Cerebellar nuclear complex (tissue), 1 donor: Measurements from ENCODE around the gene OSBPL1A.
"Not testable (repeated sequence)": the region's sequence is repeated elsewhere in the genome, so short reads cannot be mapped to it uniquely, and the experiment has no call there.

Experiments
- DNase-seq, 2 experiments: peaks; one replicate each; lab custom pipeline; 2025; lab: John Stamatoyannopoulos, UW

OSBPL1A gene

DNA sequence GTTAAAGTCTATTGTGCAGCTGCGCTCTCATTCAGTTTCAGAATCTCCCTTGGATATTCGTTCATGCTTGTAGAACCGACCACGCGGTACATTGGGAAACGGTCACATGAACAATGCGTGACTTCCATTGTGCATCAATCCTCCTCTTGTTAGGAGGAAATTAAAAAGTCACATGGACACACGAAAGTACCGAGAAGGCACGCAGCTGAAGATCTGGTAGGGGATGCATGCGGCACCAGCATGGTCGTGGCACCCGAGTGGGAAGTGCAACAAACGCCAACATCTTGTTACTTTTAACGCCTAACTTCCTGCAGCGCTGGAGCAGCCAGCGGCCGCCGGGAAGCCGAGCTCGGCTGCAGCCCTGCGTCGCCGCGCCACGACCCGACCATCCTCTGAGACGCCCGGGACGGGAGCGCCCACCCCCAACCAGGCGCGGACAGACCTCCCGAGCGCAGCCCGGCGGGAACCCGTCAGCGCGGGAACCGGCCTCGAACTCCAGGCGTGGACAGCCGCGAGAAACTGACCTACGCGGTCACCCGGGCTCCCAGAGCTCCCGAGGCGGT, 412 bp downstream of the OSBPL1A start:
- DNase-seq, result no peak

DNA sequence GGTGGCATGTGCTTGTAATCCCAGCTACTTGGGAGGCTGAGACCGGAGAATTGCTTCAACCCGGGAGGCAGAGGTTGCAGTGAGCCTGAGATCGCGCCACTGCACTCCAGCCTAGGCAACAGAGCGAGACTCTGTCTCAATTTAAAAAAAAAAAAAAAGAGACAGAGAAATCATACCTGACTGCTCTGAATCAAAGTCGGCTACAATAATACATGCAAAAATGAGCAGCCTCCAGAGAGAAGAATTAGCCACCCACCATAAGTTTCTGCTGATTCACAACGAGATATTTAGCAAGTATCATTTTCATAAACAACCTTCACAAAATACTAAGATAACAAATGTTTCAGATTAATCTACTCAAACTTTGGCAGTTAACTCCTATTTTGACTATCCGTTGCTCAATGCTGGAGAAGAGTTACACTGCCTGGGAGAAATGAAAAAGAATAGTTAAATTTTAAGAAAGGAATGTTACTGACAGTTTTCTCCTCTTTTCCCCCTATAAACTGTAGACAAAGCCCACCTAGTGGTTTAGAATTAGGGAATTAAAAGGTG, 1.5 kb downstream of the OSBPL1A start:
- no peak for DNase-seq

DNA sequence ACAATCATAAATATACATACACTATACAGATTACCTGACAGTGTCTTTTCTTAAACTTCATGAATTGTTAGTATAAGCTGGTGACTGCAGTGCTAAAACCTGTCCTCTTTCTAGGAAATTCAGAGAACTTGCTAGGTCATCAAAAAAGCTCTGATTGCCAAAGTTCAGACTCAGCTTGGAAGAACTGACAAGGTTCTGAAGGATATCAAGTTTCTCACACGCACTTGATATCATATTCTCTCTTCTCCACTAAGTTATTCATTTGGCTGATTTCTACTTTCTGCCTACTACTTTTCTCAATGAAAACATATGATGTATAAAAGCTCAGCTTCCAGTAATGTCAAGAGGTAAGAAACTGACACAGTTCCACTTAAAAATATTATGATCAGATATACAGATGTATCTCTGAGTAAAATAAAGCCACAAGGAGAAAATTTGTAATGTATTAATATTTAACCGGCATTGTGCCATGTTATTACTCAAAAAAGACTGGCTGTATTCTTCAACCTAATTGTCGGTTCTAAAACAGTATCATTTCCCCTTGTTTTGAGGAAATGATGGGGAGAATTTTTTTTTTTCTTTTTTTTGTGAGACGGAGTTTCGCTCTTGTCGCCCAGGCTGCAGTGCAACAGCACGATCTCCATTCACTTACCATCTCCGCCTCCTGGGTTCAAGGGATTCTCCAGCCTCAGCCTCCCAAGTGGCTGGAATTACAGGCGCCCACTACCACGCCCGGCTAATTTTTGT, 2.4 kb downstream of the OSBPL1A start:
- DNase-seq, result no peak

DNA sequence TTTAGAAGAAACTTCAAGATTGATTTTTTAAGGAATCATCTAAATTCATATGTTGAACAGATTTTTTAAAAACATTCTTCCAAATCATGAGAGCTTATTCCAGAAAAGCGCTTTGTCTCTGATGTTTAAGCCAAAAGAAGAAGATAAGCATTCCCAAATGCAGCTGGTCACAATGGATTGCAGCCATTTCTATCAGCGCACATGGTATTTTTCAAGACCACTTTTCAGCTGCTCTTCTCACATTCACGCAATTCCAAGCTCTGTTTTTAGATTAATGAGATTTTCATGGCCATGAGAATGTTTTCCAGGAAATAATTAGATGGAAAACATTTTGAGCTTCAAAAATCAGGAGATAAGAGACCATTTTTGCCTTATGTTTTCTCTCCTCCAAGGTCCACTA, 8.7 kb downstream of the OSBPL1A start:
- DNase-seq, result no peak

DNA sequence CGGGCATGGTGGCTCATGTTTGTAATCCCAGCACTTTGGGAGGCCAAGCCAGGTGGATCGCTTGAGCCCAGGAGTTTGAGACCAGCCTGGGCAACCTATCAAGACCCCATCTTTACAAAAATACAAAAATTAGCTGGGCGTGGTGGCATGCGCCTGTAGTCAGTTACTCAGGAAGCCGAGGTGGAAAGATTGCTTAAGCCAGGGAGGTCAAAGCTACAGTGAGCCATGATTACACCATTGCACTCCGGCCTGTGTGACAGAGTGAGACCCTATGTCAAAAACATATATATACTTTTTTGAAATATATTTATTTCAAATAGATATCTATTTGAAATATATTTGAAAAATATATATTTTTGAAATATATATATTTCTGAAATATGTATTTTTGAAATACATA, 10.9 kb downstream of the OSBPL1A start:
- DNase-seq, result no peak

DNA sequence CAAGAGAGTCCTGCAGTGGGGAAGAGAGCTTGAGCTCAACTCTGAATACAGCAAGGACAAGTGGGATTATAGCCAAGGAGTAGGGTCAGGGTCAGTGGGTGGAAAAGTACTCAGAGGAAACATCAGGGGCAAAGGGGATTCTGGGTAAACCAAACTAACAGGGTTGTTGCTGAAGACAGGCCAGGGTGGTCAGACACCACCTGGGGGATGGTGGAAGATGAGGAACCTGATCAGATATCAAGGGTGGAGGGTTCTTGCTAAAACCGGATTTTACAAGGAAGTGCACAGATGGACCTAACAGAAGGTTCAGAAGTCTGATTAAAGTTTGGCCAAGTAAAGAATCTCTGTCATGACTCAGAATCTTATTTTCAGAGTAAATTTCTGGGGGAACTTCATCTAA, 16.5 kb downstream of the OSBPL1A start:
- DNase-seq, result no peak

DNA sequence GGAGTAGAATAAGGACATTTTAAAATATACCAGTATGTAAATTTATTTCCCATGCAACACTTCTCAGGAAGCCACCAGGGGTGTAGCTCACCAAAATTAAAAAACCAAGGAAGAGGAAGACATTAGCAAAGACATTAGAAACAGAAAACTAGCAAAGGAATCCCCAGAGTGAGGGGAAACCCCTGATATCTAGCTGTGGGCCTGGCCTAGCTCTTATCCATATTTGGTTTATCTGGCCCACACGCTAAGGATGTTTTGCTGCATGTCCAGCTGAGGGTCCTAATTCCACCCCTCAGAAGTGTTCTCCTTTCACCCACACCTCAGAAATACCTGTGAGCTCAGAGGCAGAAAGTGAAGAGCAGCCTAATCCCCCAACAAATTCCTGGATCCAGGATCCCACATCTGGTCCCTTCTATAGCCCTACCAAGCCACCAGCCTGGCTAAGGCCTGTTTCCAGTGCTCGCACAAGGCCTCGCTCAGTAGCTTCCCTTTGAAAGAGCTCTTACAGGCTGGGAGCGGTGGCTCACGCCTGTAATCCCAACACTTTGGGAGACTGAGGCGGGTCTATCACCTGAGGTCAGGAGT, 17.4 kb downstream of the OSBPL1A start:
- DNase-seq, result no peak

DNA sequence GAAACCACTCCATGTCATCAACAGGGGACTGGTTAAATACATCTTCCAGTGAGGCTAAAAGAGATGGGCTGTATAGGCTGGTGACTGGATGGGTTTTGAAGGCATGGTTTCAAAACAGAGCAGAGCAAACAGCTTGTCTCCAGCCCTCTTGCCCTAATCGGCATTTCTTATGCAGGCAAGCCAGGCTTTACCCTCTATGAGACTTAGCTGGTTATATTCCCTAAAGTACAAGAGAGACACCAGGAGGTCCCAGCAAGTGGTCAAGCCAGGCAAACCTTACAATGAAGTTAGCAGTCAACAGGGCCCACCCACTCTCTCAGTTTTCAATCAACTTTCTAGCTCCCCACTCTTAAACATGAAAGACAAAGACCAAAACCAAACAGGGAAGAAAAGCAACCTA, 19.0 kb downstream of the OSBPL1A start:
- no peak for DNase-seq

DNA sequence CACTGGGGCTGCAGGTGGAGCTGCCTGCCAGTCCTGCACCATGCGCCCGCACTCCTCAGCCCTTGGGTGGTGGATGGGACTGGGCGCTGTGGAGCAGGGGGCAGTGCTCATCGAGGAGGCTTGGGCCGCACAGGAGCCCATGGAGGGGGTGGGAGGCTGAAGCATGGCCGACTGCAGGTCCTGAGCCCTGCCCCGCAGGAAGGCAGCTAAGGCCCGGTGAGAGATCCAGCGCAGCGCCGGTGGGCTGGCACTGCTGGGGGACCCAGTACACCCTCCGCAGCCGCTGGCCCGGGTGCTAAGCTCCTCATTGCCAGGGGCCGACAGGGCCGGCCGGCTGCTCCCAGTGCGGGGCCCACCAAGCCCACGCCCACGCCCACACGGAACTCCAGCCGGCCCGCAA, 21.1 kb downstream of the OSBPL1A start:
- not testable (repeated sequence) for DNase-seq

DNA sequence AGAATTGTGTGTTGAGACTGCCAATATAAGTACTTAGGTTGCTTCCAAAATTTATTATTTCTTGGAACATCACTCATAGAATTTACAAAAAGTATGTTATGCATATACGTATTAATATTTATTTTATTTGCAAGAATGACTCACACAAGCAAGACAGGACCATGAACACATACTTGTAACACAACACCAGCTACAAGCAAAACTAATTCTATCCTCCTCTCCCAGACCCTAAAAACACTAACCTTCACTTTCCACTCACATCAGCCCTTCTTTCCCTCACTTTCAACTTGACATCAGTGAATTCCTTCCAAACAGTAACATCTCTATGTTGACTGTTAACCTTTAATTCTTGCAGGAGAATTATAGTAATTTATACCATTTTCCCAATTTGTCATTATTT, 24.3 kb downstream of the OSBPL1A start:
- no peak for DNase-seq

DNA sequence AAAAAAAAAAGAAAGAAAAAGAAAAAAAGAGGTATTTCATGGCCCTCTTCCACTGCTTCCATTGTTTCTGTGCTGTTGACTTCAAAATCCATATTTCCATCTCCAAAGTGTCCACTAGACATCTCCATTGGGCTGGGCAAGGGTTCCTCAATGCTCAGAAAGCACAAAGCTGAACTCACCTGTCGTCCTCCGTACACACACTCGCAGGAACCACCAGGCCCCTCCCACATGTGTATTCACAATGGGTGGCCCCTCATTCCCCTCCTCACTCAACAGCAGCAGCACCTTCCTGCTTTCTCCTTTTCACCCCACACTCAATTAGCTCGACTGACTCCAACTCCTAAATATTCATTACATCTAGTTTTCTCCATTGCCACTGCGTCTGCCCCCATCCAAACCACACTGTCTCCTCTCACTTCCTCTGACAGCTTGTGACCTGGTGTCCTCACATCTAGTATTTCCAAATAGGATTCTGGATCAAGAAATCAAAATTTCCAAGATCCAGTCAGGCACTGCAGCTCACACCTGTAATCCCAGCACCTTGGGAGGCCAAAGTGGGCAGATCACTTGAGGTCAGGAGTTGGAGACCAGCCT, 25.2 kb downstream of the OSBPL1A start:
- no peak for DNase-seq

DNA sequence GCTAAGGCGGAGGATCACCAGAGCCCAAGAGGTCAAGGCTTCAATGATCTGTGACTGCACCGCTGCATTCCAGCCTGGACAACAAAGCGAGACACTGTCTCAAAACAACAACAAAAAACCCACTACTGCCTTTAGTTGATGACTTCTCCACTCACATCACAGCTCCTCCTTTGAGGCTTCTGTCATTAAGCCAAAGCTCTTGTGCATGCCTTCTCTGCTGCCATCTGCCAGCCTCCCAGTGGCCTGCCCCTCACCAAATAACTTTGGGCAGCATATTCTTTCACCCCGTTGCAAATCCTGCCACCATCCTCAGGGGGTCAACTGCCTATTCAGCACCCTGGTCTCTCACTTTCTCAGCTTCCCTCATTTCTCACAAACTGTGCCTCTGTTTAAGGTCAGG, 27.5 kb downstream of the OSBPL1A start:
- no peak for DNase-seq

DNA sequence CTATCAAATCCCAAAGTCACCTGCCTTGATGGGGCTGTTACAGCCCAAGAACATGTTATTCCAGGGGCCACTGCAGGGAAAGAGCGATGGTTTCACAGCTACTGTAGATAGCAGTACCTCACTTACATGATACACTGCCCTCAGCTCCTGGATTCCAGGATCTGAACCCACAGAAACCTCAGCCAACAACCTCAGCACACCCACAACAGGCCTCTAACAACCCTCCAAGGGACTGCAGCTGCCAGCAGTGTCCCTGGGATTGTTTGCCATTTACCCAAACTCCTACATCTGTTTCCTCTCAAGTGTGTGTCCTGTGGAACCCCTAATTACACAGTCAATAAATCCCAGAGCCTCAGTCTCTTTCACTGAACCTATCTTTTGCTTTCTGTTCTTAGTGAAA, 28.2 kb downstream of the OSBPL1A start:
- no peak for DNase-seq

DNA sequence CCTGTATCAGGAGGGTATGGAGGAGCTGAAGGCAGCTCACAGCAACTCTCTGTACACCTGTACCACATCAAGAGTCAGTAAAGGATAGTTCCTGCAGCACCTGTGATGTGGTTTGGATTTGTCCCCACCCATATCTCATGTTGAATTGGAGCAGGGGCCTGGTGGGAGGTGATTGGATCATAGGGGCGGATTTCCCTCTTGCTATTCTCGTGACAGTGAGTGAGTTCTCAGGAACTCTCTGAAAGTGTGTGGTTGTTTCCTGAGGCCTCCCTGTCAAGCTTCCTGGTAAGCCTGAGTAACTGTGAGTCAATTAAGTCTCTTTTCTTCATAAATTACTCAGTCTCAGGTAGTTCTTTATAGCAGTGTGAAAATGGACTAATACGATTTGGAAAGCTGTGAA, 28.9 kb downstream of the OSBPL1A start:
- no peak for DNase-seq

DNA sequence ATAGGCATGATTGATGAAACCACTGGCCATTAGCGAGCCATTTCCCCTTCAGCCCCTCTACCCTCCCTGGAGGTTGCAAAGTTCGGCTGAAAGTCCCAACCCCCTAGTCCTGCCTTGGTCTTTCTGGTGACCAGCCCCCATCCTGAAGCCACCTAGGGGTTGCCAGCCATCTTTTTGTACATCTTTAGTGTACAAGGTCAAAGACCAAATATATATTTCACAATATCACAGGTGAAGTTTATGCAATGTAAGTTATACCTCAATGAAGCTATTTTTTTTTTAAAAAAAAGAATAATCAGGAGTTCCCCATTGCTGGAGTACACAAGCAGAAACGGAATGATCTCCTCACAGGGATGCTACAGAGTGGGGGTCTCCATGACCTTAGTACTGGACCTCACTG, 31.3 kb downstream of the OSBPL1A start:
- DNase-seq, result no peak

DNA sequence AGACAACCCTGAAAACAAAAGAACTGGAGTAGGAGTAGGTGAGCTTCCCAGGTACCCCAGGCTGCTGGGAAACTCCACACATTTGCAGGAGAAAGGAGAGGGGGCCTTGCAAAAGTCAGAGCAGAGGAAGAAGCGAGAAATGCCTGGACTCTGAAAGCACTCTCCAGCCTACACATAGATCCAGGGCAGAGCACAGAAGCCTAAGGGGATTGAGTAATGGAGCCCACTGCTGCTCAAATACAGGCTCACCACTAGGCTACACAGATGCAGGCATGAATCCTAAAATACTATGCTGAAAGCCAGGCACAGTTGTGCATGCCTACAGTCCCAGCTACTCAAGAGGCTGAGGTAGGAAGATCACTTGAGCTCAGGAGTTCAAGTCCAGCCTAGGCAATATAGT, 33.4 kb downstream of the OSBPL1A start:
- DNase-seq, result no peak

DNA sequence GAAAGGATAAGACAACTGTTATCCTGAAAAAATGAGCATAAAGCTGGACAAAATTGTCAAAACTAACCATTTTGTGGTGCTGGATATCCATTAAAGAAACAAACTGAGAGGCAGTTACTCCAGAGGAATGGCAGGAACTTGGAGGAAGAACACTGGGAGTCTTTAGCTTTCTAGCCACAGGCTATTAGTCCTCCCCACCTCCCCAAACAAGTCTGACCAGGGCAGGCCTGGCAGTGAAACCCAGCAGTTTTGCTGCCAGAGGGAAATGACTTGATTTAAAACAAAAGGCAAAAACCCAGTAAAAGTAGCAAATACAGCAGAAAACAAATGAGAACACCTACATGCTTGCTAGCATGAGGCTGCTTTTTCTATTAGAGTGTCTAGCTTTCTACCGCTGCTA, 34.9 kb downstream of the OSBPL1A start:
- DNase-seq, result no peak

DNA sequence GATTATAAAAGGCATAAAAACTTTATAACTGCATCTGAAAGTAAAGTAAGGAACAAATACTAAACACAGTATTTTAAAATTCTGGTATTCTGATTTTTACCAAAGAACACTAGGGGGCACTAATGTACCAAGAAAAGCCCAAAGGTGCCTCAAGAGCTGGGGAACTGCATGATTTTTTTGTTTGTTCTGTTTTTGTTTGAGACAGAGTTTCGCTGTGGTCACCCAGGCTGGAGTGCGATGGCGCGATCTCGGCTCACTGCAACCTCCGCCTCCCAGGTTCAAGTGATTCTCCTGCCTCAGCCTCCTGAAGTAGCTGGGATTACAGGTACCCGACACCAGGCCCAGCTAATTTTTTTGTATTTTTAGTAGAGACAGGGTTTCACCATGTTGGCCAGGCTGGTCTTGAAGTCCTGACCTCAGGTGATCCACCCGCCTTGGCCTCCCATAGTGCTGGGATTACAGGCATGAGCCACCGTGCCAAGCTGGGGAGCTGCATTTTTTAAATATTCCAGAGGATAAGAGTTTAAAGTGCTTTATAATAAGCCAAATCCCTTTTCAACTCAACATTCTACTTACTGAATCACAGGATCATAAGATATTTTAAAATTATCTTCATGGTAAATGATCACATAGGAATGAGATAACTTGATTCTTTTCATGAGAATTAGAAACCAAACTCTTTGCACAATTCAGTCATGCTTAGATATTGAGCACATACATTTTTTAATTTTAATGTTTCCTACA, 37.7 kb downstream of the OSBPL1A start:
- not testable (repeated sequence) for DNase-seq

DNA sequence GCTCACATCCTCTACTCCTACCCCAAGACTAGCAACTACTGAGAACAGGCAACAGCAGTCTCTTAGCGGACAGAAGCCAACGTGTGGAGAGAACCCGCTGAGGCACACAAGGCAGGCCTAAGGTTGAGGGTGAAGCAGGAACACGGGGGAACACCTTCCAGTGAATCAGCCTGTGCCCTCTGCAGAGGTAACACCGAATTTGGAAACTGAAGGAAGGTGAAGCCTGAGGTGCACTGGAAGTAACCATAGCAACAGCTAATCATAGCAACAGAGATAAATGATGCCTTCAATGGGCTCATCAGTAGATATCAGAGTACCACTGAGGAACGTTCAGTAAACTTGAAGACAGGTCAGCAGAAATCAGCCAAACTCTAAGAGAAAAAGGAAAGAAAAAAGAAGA, 43.3 kb downstream of the OSBPL1A start:
- no peak for DNase-seq

DNA sequence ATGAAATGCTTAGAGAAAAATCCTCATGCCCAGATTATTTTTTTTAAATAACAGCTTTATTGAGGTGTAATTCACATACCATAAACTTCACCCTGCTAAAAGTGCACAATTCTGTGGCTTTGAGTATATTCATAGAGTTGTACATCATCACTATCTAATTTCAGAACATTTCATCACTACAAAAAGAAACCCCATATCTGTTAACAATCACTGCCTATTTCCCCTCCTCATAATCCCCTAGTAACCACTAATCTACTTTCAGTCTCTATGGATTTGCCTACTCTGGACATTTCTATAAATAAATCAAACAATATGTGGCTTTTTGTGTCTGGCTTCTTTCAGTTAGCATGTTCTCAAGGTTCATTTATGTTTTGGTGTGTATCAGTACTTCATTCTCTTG, 51.4 kb downstream of the OSBPL1A start:
- DNase-seq, result no peak

DNA sequence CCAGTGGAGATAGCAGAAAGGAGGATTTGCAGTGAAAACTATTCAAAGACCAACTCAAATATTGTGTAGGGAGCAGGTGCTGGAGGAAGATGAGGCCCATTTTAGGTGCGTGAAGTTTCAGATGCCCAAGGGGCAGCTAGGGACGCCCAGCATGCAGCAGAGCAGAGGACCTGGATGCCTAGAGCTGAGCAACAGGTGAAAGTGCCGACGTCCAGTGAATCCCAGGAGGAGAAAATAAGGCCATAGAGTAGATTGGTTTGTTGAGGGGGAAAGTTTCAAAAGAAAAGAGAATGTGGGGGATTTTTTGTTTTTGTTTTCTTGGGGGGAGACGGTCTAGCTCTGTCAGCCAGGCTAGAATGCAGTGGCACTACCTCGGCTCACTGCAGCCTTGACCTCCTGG, 53.1 kb downstream of the OSBPL1A start:
- no peak for DNase-seq

DNA sequence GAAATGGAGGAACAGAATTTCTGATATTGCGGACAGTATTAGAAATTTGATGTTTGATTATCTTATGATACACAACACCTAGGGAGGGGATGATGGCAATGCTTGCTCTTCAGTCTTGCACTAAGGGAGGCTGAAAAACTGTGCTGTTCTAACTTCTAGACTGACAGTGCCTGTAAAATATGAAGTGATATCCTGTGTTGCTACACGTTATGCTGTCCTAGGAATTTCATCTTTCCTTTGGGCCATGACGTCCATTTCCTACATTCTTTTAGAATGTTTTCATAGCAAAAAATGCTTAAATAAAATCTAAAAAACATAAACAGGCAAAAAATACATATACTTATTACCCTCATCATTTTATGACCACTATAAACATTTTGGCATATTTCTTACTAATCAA, 55.3 kb downstream of the OSBPL1A start:
- no peak for DNase-seq
